NCI-H128 (cell line): Measurements from ENCODE around the gene DNAJC17.

Source experiments
- DNase-seq: peaks from one replicate; lab custom pipeline; 2025; ENCODE audit not compliant: unreplicated experiment; lab: John Stamatoyannopoulos, UW

DNAJC17 gene

DNA sequence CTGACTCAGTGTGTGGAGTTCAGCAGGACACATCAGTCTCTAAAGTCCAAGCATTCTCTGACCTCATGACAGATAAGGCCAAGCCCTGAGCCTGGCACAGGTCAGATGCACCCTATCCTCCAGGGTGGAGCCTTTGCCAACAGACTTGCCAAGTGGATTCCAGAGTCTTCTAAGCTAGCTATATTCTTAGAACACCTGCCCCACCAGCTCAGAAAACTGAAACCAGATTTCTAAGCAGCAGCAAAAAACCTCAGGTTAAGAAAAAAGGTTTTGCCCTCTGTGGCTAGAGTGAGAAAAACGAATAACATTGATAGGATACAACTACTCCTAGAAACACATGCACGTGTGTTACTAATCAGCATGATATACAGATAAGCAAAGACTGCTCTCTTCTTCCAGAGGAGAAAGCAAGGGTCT is 63.8 kb downstream of the DNAJC17 start:
- no peak for DNase-seq

- no peak for DNase-seq
Observed at GRCh38 chr15:40739854-40740253, 67.4 kb downstream of the DNAJC17 start.

DNA sequence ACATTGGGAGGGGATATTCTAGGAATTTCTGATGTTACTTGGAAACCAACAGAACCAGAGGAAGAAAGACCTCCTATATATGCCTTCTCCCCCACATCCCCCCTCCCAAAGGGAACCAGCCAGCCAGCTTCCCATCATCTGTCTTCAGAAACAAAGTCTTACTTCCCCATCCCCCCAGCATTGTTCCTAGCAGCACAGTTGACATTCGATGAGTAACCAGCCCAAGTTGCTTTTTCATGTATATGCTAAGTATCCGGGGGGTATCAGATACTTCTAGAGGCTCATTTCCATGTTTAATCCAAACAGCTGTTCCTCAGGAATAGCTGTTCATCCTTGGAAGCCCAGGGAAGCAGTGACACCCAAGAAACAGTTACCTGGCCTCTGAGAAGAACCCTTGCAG is 68.2 kb downstream of the DNAJC17 start:
- no peak for DNase-seq

DNA sequence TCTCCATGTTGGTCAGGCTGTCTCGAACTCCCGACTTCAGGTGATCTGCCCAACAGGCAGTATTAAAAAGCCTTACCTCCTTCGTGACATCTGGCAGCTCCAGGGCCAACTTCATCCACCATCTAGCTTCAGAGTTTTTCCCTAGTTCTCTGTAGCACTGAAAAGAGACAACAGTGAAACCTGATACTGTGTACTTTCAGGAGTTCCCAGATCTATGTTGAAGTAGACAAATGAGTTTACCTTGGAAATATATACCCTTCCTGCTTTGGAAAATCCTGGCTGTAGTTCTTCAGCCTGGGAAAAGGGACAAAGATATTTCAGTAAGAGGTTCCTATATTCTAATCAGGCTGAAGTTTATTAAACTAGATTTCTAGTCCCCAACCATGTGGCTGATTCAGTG is 70.2 kb downstream of the DNAJC17 start:
- no peak for DNase-seq

DNA sequence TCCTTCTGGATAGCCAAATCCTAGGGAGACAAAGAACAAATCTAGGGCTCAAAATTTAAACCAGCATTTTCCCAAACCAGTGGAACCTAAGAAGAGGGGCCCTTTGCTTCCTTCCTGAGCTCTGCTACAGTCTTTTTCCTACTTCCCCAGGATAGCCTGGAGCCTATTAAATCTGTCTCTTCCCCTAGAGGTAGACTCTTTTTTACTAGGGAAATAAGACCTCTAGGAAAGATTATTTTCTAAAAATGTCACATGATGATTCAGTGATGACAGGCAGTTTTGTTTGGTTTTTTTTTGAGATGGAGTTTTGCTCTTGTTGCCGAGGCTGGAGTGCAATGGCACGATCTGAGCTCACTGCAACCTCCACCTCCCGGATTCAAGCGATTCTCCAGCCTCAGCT is 70.7 kb downstream of the DNAJC17 start:
- DNase-seq, result no peak

DNA sequence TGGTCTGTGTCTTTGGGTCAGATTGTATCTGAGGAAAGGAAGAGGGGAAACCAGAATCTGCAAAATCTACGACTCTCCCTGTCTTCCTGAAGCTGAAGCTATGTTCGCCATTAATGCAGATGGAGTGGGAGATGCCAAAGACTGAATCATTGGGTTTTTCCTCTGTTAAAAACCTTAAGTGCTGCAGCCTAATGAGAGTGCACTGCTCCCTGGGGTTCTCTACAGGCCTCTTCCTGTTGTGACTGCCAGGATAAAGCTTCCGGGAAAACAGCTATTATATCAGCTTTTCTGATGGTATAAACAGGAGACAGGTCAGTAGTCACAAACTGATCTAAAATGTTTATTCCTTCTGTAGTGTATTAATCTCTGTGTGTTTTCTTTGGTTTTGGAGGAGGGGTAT is 76.2 kb downstream of the DNAJC17 start:
- no peak for DNase-seq

DNA sequence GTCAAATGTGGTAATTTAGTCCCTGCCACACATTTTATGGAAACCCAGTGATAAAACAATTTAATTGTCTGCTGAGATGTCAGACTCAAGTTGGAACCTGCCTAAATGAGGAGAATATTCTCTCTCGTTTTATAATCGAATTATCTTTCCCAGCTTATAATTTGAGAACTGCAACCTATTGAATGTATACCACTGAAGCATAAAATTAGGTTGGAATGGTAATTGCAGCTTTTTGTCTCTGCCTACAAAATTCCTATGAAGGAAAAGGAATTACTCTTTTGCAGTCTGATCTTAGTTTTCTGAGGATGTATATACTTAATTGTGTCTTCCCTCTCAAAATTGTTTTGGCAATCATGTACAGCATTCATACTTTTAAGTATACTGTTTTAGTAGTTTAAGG is 83.4 kb downstream of the DNAJC17 start:
- DNase-seq, result no peak

DNA sequence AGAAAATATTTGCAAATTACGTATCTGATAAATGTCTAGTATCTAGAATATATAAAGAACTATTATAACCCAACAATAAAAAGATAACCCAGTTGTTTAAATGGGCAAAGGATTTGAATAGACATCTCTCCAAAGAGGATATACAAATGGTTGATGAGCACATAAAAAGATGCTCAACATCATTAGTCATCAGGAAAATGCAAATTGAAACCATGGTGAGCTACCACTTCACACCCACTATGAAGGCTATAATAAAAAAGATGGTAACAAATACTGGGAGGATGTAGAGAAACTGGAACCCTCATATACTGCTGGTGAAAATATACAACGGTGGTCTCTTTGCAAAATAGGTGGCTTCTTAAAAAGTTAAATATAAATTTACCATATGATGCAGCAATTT is 84.3 kb downstream of the DNAJC17 start:
- DNase-seq, result no peak

DNA sequence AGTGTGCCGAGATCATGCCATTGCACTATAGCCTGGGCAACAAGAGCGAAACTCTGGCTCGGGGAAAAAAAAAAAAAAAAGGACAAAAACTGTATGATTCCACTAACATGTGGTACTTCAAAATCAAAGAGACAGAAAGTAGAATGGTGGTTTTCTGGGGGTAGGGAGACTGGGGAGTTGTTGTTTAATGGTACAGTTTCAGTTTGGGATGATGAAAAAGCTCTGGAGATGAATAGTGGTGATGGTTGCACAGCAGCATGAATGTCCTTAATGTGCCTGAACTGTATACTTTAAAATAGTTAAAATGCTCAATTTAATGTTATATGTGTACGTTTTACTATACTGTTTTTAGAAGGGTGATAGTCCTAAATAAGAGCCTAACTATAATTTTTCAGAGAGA is 84.9 kb downstream of the DNAJC17 start:
- DNase-seq, result no peak

GRCh38 chr15:40721701-40722100 is 85.6 kb downstream of the DNAJC17 start:
- no peak for DNase-seq

DNA sequence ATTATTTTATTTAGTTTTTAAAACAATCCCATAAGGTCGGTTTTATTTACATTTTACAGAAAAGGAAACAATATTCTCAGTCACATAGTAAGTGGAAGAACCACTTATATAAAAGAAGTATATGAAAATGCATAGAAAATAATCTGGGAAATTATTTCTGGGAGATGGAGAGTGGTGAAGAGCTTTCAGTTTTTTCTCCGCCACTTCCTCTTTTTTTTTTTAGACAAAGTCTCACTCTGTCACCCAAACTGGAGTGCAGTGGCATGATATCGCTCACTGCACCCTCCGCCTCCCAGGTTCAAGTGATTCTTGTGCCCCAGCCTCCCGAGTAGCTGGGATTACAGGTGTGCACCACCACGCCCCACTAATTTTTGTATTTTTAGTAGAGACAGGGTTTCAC is 91.1 kb downstream of the DNAJC17 start:
- DNase-seq, result no peak
